GM12878 (cell line): ENCODE data around the gene YWHAQ. TPM values are rescaled to one million over a fixed set of nuclear protein-coding genes. Genes with fewer than 3 reads are reported as not detected.

Source experiments
- ATAC-seq: fragments of 200-7000 bp; cut with Tn5 transposase; 3 replicates; pipeline ENCODE4 v1.9.1; 2020; ENCODE audit warnings: mild to moderate bottlenecking, moderate library complexity
- BruUV-seq: library from RNA; stranded (reverse); fragments of 400-500 nt; replicated peaks from 2 replicates; lab custom pipeline; 2021; lab: Mats Ljungman, UMichigan
- CTCF ChIA-PET: fragments of 300-600 bp; sonication (Branson Sonifier 250); formaldehyde crosslinking; extraction: SDS; loops from one replicate; lab custom pipeline; 2021; ENCODE audit warnings: inconsistent platforms; lab: Yijun Ruan, JAX
- POLR2A ChIA-PET: fragments of 350-600 bp; formaldehyde crosslinking; extraction: SDS; loops from one replicate; lab custom pipeline; 2021; ENCODE audit warnings: inconsistent platforms; lab: Charles Lee
- RAD21 ChIA-PET: fragments of 300-600 bp; sonication (Branson Sonifier 250); formaldehyde crosslinking; loops from one replicate; lab custom pipeline; 2023; ENCODE audit warnings: antibody characterized with exemption; ENCODE audit not compliant: unreplicated experiment; lab: Charles Lee
- SMC1A ChIA-PET: fragments of 300-600 bp; sonication (Branson Sonifier 250); formaldehyde crosslinking; loops from one replicate; lab custom pipeline; 2023; ENCODE audit not compliant: unreplicated experiment, uncharacterized antibody; lab: Charles Lee
- DNase-seq: peaks from one replicate; pipeline ENCODE4 v3.0.0-alpha.2; 2011; ENCODE audit warnings: low read depth, low spot score
- FAIRE-seq: peaks from 3 replicates; lab custom pipeline; 2011; peaks lifted over from hg19 to GRCh38; lab: Jason Lieb, UNC
- H2AFZ ChIP-seq: 2 replicates; pipeline ENCODE4 v1.6.0; 2011; ENCODE audit warnings: low read depth, low read length, control low read depth; ENCODE audit not compliant: control insufficient read depth
- H3K27ac ChIP-seq: 2 replicates; pipeline ENCODE4 v1.5.1; 2011; ENCODE audit warnings: control low read depth; ENCODE audit not compliant: control insufficient read depth, insufficient read depth
- H3K27me3 ChIP-seq, 2 experiments: replicated peaks in 1 of 2; 2 replicates each; pipeline versions ENCODE4 v1.6.0 to v1.6.1; 2011; ENCODE audit warnings: low read length in 1 of 2; ENCODE audit not compliant: control insufficient read depth in 2 of 2, insufficient read depth in 2 of 2
- H3K36me3 ChIP-seq, 2 experiments: 2 replicates each; pipeline ENCODE4 v1.5.1; 2011; ENCODE audit warnings: low read length in 1 of 2; ENCODE audit not compliant: control insufficient read depth in 2 of 2, insufficient read depth in 2 of 2
- H3K4me1 ChIP-seq: 2 replicates; pipeline ENCODE4 v1.6.1; 2011; ENCODE audit warnings: mild to moderate bottlenecking, low read length, moderate library complexity, mixed read lengths; ENCODE audit not compliant: control insufficient read depth, insufficient read depth
- H3K4me2 ChIP-seq: 2 replicates; pipeline ENCODE4 v1.6.0; 2011; ENCODE audit warnings: control low read depth; ENCODE audit not compliant: control insufficient read depth, insufficient read depth
- H3K4me3 ChIP-seq: fragments of 200-600 bp; sonication (generic); 2 replicates; pipeline ENCODE4 v1.5.1; 2016
- H3K79me2 ChIP-seq: 2 replicates; pipeline ENCODE4 v1.6.0; 2011; ENCODE audit warnings: low read length; ENCODE audit not compliant: control insufficient read depth, insufficient read depth
- H3K9ac ChIP-seq: 2 replicates; pipeline ENCODE4 v1.8.0; 2011; ENCODE audit warnings: low read length, control low read depth, mixed read lengths; ENCODE audit not compliant: control insufficient read depth, insufficient read depth
- H3K9me3 ChIP-seq: replicated peaks from 3 replicates; pipeline ENCODE4 v1.5.1; 2011; ENCODE audit warnings: mild to moderate bottlenecking, low read length; ENCODE audit not compliant: control insufficient read depth, insufficient read depth
- H4K20me1 ChIP-seq: 2 replicates; pipeline ENCODE4 v1.6.0; 2011; ENCODE audit not compliant: control insufficient read depth, insufficient read depth
- ATF7 ChIP-seq: fragments of 450-650 bp; IDR thresholded peaks from 2 replicates; pipeline ENCODE4 v1.6.1; 2016; ENCODE audit warnings: low read depth, mild to moderate bottlenecking
- BHLHE40 ChIP-seq, 2 experiments: fragments of 450-650 bp in 1 of 2; IDR thresholded peaks; 2 replicates each; pipeline ENCODE4 v1.6.1; 2011 to 2017; ENCODE audit warnings: low read depth in 2 of 2, borderline replicate concordance in 1 of 2, improper control_type of control experiment in 1 of 2, low read length in 1 of 2, mild to moderate bottlenecking in 1 of 2
- CREM ChIP-seq: IDR thresholded peaks from 2 replicates; pipeline ENCODE4 v1.6.1; 2014; ENCODE audit warnings: antibody characterized with exemption, low read depth
- EZH2 ChIP-seq: IDR thresholded peaks from 2 replicates; pipeline ENCODE4 v1.6.1; 2012; ENCODE audit warnings: low read depth, mild to moderate bottlenecking, control low read depth, inconsistent platforms, low read length, borderline replicate concordance; ENCODE audit not compliant: control insufficient read depth
- FOXM1 ChIP-seq: IDR thresholded peaks from 2 replicates; pipeline ENCODE4 v1.6.1; 2012; ENCODE audit warnings: low read depth, mild to moderate bottlenecking, inconsistent platforms, low read length, moderate library complexity
- IKZF1 ChIP-seq: fragments of 450-650 bp; conservative IDR thresholded peaks from 2 replicates; pipeline ENCODE4 v1.6.1; 2017; ENCODE audit warnings: antibody characterized with exemption, mild to moderate bottlenecking
- IRF4 ChIP-seq: IDR thresholded peaks from 2 replicates; pipeline ENCODE4 v1.6.1; 2011; ENCODE audit warnings: low read depth, low read length
- LARP7 ChIP-seq: fragments of 450-650 bp; IDR thresholded peaks from 2 replicates; pipeline ENCODE4 v1.6.1; 2017; ENCODE audit warnings: mild to moderate bottlenecking
- MEF2A ChIP-seq: IDR thresholded peaks from 2 replicates; pipeline ENCODE4 v1.6.1; 2011; ENCODE audit warnings: low read depth, mild to moderate bottlenecking, low read length, moderate library complexity; ENCODE audit not compliant: insufficient read depth
- PML ChIP-seq: IDR thresholded peaks from 2 replicates; pipeline ENCODE4 v1.6.1; 2012; ENCODE audit warnings: low read length, inconsistent platforms
- POLR2AphosphoS5 ChIP-seq: IDR thresholded peaks from 2 replicates; pipeline ENCODE4 v1.6.1; 2011; ENCODE audit warnings: mild to moderate bottlenecking, low read length, inconsistent platforms
- SMARCA5 ChIP-seq: fragments of 450-650 bp; IDR thresholded peaks from 2 replicates; pipeline ENCODE4 v1.6.1; 2017; ENCODE audit warnings: mild to moderate bottlenecking
- SREBF2 ChIP-seq: IDR thresholded peaks from 2 replicates; pipeline ENCODE4 v1.6.1; 2012; ENCODE audit warnings: mild to moderate bottlenecking, low read length
- STAT1 ChIP-seq: fragments of 450-650 bp; conservative IDR thresholded peaks from 2 replicates; pipeline ENCODE4 v1.6.1; 2014; ENCODE audit warnings: antibody characterized with exemption, mild to moderate bottlenecking
- TCF7 ChIP-seq: IDR thresholded peaks from 2 replicates; pipeline ENCODE4 v1.6.1; 2014; ENCODE audit warnings: antibody characterized with exemption, borderline replicate concordance
- WGBS: methylation state at CpG from one replicate; pipeline ENCODE4 v1.1.6; 2016; ENCODE audit warnings: low lambda C conversion rate; ENCODE audit not compliant: insufficient replicate concordance, insufficient coverage; ENCODE audit errors: missing lambda C conversion rate; 5-methylcytosine and 5-hydroxymethylcytosine counted together
- in situ Hi-C: fragments of 300-500 bp; cut with MboI; formaldehyde crosslinking; loops from 9 replicates; pipeline ENCODE4 v1.14.3; 2018; ENCODE audit warnings: mixed read lengths
- intact Hi-C: fragments of 100-400 bp; cut with micrococcal nuclease; formaldehyde crosslinking; loops from one replicate; pipeline ENCODE4 v1.14.2; 2022; ENCODE audit not compliant: unreplicated experiment
- polyA plus RNA-seq, 11 experiments: library from polyadenylated mRNA; depleted of rRNA in 4 of 11; unstranded in 6 of 11; stranded (reverse) in 5 of 11; fragments of >200 nt; fragmentation: Nextera tagmentation in 4 of 11; fragmentation: Illumina TruSeq in 1 of 11; extraction: Ambion mirVana in 4 of 11; extraction: Trizol in 1 of 11; gene quantifications; 1 replicate in 1 of 11; 2 replicates in 10 of 11; pipeline versions ENCODE4 v1.2.1 to v1.2.3, GENCODE V29; 2011 to 2016; ENCODE audit warnings: inconsistent platforms in 2 of 11, missing spikeins in 2 of 11, low read depth in 1 of 11
- total RNA-seq, 4 experiments: library from RNA; depleted of rRNA in 3 of 4; stranded (reverse); fragments of >200 nt in 3 of 4; fragmentation: Illumina TruSeq in 1 of 4; extraction: Trizol in 1 of 4; gene quantifications; 2 replicates each; pipeline versions ENCODE4 v1.2.1 to v1.2.3, GENCODE V29; 2013 to 2021
- TF ChIP-seq, protein P1 (sequence below): fragments of 150-350 bp; IDR thresholded peaks from 2 replicates; pipeline ENCODE4 v1.6.1; 2014; ENCODE audit warnings: mild to moderate bottlenecking, low read depth, low read length
- TF ChIP-seq, protein P2 (sequence below): IDR thresholded peaks from 2 replicates; pipeline ENCODE4 v1.6.1; 2011; ENCODE audit warnings: mild to moderate bottlenecking, low read depth, low read length, moderate library complexity; ENCODE audit not compliant: insufficient replicate concordance
- TF ChIP-seq, protein P3 (sequence below): fragments of 450-650 bp; formaldehyde crosslinking; IDR thresholded peaks from 2 replicates; pipeline ENCODE4 v1.4.0; 2020; ENCODE audit warnings: mild to moderate bottlenecking, moderate library complexity

YWHAQ gene
- total and polyA plus RNA-seq, 10 of the 15 experiments (the other 5 are each of a cell fraction or from before 2014, with no cell fraction given), result 63.0 to 515 (median 219) TPM

DNA sequence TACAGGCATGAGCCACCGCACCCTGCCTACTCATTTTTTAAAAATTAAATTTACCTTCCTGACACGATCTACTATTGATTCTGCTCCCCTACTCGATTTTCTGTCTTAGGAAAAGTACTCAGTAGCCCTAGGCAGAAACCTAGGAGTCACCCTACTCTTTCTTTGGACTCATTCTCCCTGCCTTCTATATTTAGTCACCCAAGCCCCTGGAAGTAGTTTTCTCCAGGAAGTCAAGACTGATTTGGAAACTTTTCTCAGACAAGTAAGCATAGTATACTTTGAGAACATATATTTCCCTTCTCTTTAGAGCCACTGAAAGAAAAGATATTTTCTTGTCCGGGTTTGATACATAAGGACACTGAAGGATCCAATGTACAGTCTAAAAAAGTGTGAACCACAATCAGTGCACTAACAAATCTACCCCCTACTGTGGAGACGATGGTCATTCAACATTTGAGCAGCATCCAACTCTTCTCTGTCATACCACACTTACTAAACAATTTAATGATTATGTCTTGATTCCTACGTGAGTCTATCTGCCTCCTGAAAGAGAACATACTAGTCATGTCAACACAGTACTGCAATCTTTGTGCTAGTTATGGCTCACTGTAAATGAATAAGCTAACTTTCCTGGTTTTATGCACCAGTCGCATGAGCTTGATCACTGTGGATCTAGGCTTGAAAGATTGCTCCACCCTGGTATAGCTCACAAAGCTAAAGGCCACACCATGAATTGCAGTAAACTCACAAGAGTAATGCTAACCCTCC lies 19.8 kb downstream of the YWHAQ start:
- ChIA-PET RAD21 (interaction anchor here (0.6 kb wide), 1 partner anchor 45 kb away, joined by 3 read pairs; no protein-coding TSS in a partner anchor), CTCF (interaction anchor here (0.9 kb wide), 1 partner anchor 9 kb away, joined by 3 read pairs; no protein-coding TSS in a partner anchor), POLR2A (interaction anchor here (1.3 kb wide), 1 partner anchor 10 kb away, joined by 5 read pairs; no protein-coding TSS in a partner anchor), SMC1A (interaction anchor here (1.0 to 3.5 kb wide), 3 partner anchors 9 to 20 kb away, joined by 3 to 17 read pairs (median 3); partner anchors contain the start of gene YWHAQ)
- peaks cover 2 to 9% of the 10 kb centered on the region in 2 experiments for H3K36me3 ChIP-seq
- intact Hi-C loops (no loop called here), in situ Hi-C loops (no loop called here)
- no peak overlapping the region for H3K4me2 ChIP-seq
- H3K27me3 ChIP-seq, result no peaks in the 10 kb centered on the region
- no peaks in the 10 kb centered on the region for H3K9me3 ChIP-seq
- WGBS, result 70% methylated on average over 7 of the region's 7 CpGs
- no peak overlapping the region for H2AFZ ChIP-seq
- H3K4me1 ChIP-seq, result peaks cover 6% of the 10 kb centered on the region; the same call in 1 of the 2 replicates
- H3K4me3 ChIP-seq, result no peak overlapping the region
- no TSS peak for BruUV-seq
- H3K27ac ChIP-seq, result no peak overlapping the region
- DNase-seq (no peak), ATAC-seq (no peak), FAIRE-seq (no peak)
- H4K20me1 ChIP-seq, result no peaks in the 10 kb centered on the region
- H3K79me2 ChIP-seq, result peaks cover 87% of the 10 kb centered on the region
- TF ChIP-seq FOXM1, result no peak
- no peak for TF ChIP-seq LARP7
- TF ChIP-seq CREM, result no peak
- no peak for TF ChIP-seq TCF7
- no peak for TF ChIP-seq EZH2
- TF ChIP-seq, protein P1, sequence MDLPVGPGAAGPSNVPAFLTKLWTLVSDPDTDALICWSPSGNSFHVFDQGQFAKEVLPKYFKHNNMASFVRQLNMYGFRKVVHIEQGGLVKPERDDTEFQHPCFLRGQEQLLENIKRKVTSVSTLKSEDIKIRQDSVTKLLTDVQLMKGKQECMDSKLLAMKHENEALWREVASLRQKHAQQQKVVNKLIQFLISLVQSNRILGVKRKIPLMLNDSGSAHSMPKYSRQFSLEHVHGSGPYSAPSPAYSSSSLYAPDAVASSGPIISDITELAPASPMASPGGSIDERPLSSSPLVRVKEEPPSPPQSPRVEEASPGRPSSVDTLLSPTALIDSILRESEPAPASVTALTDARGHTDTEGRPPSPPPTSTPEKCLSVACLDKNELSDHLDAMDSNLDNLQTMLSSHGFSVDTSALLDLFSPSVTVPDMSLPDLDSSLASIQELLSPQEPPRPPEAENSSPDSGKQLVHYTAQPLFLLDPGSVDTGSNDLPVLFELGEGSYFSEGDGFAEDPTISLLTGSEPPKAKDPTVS, result no peak
- TF ChIP-seq, protein P2, sequence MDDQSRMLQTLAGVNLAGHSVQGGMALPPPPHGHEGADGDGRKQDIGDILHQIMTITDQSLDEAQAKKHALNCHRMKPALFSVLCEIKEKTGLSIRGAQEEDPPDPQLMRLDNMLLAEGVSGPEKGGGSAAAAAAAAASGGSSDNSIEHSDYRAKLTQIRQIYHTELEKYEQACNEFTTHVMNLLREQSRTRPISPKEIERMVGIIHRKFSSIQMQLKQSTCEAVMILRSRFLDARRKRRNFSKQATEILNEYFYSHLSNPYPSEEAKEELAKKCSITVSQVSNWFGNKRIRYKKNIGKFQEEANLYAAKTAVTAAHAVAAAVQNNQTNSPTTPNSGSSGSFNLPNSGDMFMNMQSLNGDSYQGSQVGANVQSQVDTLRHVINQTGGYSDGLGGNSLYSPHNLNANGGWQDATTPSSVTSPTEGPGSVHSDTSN, result no peak
- TF ChIP-seq SREBF2, result no peak
- no peak for TF ChIP-seq POLR2AphosphoS5
- no peak for TF ChIP-seq IKZF1
- no peak for TF ChIP-seq PML
- no peak for TF ChIP-seq IRF4
- no peak for TF ChIP-seq MEF2A
- TF ChIP-seq ATF7, result no peak
- no peak for TF ChIP-seq STAT1
- TF ChIP-seq SMARCA5, result no peak
- TF ChIP-seq BHLHE40 (IDR thresholded peaks at IDR 0.05; ENCODE audit: borderline replicate concordance in 1 of 2, low read depth in 2 of 2, low read length in 1 of 2), result no peak
- TF ChIP-seq, protein P3, sequence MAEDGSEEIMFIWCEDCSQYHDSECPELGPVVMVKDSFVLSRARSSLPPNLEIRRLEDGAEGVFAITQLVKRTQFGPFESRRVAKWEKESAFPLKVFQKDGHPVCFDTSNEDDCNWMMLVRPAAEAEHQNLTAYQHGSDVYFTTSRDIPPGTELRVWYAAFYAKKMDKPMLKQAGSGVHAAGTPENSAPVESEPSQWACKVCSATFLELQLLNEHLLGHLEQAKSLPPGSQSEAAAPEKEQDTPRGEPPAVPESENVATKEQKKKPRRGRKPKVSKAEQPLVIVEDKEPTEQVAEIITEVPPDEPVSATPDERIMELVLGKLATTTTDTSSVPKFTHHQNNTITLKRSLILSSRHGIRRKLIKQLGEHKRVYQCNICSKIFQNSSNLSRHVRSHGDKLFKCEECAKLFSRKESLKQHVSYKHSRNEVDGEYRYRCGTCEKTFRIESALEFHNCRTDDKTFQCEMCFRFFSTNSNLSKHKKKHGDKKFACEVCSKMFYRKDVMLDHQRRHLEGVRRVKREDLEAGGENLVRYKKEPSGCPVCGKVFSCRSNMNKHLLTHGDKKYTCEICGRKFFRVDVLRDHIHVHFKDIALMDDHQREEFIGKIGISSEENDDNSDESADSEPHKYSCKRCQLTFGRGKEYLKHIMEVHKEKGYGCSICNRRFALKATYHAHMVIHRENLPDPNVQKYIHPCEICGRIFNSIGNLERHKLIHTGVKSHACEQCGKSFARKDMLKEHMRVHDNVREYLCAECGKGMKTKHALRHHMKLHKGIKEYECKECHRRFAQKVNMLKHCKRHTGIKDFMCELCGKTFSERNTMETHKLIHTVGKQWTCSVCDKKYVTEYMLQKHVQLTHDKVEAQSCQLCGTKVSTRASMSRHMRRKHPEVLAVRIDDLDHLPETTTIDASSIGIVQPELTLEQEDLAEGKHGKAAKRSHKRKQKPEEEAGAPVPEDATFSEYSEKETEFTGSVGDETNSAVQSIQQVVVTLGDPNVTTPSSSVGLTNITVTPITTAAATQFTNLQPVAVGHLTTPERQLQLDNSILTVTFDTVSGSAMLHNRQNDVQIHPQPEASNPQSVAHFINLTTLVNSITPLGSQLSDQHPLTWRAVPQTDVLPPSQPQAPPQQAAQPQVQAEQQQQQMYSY (CRISPR knock-in tag), result no peak
- H3K9ac ChIP-seq, result no peak overlapping the region
